Spinal cord (tissue), 10 donors: ENCODE measurements around the gene KCNQ1. TPM values are rescaled to one million over a fixed set of nuclear protein-coding genes. Genes with fewer than 3 reads are reported as not detected.

Source experiments
- DNase-seq, 6 donors: peaks; one replicate each; pipeline versions ENCODE4 v3.0.0 to v3.0.0-alpha.2; 2013 to 2015; ENCODE audit warnings: low spot score in 6 of 6, low read depth in 4 of 6
- H3K27ac ChIP-seq: one replicate; pipeline ENCODE4 v1.5.1; 2013; ENCODE audit warnings: low read depth, low read length, control low read depth
- H3K27me3 ChIP-seq: one replicate; pipeline ENCODE4 v1.6.1; 2013; ENCODE audit warnings: low read length; ENCODE audit not compliant: control insufficient read depth, insufficient read depth
- H3K36me3 ChIP-seq: one replicate; pipeline ENCODE4 v1.6.1; 2013; ENCODE audit warnings: low read length; ENCODE audit not compliant: control insufficient read depth, insufficient read depth
- H3K4me1 ChIP-seq: one replicate; pipeline ENCODE4 v1.6.1; 2013; ENCODE audit warnings: low read length; ENCODE audit not compliant: control insufficient read depth, insufficient read depth
- H3K4me3 ChIP-seq: one replicate; pipeline ENCODE4 v1.5.1; 2013; ENCODE audit warnings: low read depth, low read length, control low read depth
- H3K9me3 ChIP-seq: one replicate; pipeline ENCODE4 v1.6.1; 2013; ENCODE audit warnings: low read length; ENCODE audit not compliant: control insufficient read depth, insufficient read depth
- WGBS: methylation state at CpG from one replicate; pipeline ENCODE4 v1.1.5; 2013; ENCODE audit warnings: missing lambda C conversion rate; ENCODE audit not compliant: insufficient coverage; 5-methylcytosine and 5-hydroxymethylcytosine counted together
- polyA plus RNA-seq, 2 donors: library from polyadenylated mRNA; unstranded; fragments of 120-200 nt; gene quantifications; one replicate each; pipeline ENCODE4 v1.2.1, GENCODE V29; 2013; ENCODE audit not compliant: insufficient read length in 2 of 2
- total RNA-seq, 2 donors: library from RNA; depleted of rRNA in 1 of 2; stranded (reverse); fragments of 120-200 nt in 1 of 2; fragments of >200 nt in 1 of 2; gene quantifications; one replicate each; pipeline versions ENCODE4 v1.2.3 to v1.2.4, GENCODE V29; 2013 to 2014
- donor health status: healthy.

Gene KCNQ1
- total and polyA plus RNA-seq, 4 donors = 0.83 to 3.1 (median 2.1) TPM

DNA sequence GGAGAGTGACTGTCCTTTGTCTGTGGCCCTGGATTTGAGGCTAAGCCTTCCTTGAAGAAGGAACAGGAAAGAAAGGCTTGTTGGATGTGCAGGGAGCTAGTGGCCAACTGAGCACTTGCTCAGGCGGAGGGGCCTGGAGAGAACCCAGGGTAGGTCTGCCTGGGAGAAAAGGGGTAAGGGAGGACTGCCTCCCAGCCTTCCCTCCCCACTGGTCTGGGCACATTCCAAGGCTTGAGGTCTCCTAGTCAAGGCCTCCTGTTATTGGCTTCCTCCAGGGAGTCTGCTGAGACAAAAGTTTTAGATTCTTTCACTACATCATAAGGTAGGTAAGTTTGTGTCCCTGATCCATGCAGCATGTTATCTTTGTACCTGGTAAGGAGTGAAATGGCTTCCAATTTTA, 239.8 kb downstream of the KCNQ1 start:
- no peak for DNase-seq
- no peak overlapping the region for H3K27ac ChIP-seq
- peaks cover 27% of the 10 kb centered on the region for H3K4me1 ChIP-seq
- no peaks in the 10 kb centered on the region for H3K9me3 ChIP-seq
- H3K4me3 ChIP-seq = no peak overlapping the region
- peaks cover 16% of the 10 kb centered on the region for H3K36me3 ChIP-seq
- H3K27me3 ChIP-seq = peaks cover 2% of the 10 kb centered on the region
- no CpG with 5 or more reads among the region's 1 CpG for WGBS

DNA sequence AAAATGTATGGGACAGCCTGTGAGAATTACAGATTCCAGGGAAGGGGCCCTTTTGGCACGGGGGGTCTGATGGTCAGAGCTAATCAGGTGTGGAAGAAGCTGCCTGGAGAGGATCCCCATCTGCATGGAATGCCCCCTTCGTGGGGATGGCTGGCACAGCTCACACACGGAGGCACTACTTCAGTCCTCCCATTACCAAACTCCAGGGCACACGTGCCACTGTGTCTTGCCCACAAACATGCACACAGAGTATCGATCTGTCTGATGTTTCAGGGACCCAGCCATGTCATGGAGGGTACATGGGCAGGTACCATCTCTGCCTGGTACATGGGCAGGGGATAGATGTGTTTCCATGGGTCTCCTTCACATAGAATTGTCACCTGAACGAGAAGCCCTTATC, 240.2 kb downstream of the KCNQ1 start:
- H3K9me3 ChIP-seq = no peaks in the 10 kb centered on the region
- H3K4me3 ChIP-seq = no peak overlapping the region
- WGBS = 88% methylated on average over 4 of the region's 6 CpGs
- H3K4me1 ChIP-seq = peaks cover 32% of the 10 kb centered on the region
- H3K36me3 ChIP-seq = peaks cover 19% of the 10 kb centered on the region
- no peak overlapping the region for H3K27ac ChIP-seq
- peaks cover 2% of the 10 kb centered on the region for H3K27me3 ChIP-seq
- DNase-seq = no peak

- no peak overlapping the region for H3K27ac ChIP-seq
- peaks cover 19% of the 10 kb centered on the region for H3K36me3 ChIP-seq
- DNase-seq = no peak
- H3K4me3 ChIP-seq = no peak overlapping the region
- peaks cover 2% of the 10 kb centered on the region for H3K27me3 ChIP-seq
- WGBS = 91% methylated on average over 11 of the region's 13 CpGs
- H3K9me3 ChIP-seq = no peaks in the 10 kb centered on the region
- H3K4me1 ChIP-seq = peaks cover 38% of the 10 kb centered on the region
These were observed 241.0 kb downstream of the KCNQ1 start for GRCh38 chr11:2685566-2686359.

GRCh38 chr11:2686360-2687222, 241.8 kb downstream of the KCNQ1 start:
- no peak overlapping the region for H3K4me3 ChIP-seq
- peaks cover 19% of the 10 kb centered on the region for H3K36me3 ChIP-seq
- H3K27me3 ChIP-seq = peaks cover 2% of the 10 kb centered on the region
- 90% methylated on average over 7 of the region's 7 CpGs for WGBS
- H3K9me3 ChIP-seq = no peaks in the 10 kb centered on the region
- no peak for DNase-seq
- peaks cover 46% of the 10 kb centered on the region for H3K4me1 ChIP-seq
- no peak overlapping the region for H3K27ac ChIP-seq

DNA sequence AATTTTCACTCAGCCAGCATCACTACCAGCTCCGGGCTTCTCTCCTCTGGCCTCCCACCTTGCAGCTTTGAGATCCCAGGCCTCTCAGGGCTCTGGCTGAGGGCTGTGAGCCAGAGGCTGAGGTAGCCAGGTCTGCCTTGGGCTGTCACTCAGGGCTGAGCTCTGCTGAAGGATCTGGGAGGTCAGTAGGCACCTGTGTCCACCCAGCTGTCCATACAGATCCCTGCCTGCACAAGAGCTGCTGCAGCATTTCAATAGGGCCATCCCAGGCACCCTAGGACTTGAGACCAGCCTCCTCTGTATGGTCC, 242.4 kb downstream of the KCNQ1 start:
- peaks cover 2% of the 10 kb centered on the region for H3K27me3 ChIP-seq
- no peaks in the 10 kb centered on the region for H3K9me3 ChIP-seq
- H3K4me1 ChIP-seq = peaks cover 51% of the 10 kb centered on the region
- H3K4me3 ChIP-seq = no peak overlapping the region
- H3K36me3 ChIP-seq = peaks cover 19% of the 10 kb centered on the region
- H3K27ac ChIP-seq = no peak overlapping the region
- WGBS = 100% methylated on average over 1 of the region's 1 CpG
- no peak for DNase-seq

DNA sequence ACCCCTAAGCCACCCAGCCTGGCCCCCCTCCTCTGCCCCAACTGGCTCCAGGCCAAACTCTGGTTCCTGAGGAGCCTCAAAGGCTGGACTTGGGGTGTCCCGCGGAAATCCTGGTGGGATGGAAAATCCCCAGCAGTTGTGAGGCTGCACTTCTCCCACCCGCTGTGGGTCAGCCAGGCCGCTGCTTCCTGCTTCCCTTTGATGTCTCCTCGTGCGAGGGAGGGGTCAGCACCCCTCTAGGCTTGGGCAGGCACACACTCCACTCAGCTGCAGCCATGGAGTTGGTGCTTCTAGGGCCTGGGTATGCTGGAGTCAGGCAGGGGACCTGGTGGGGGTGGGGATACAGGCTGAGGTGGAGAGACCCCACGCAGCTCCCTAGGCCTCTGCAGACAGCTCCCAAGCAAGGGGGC, 243.0 kb downstream of the KCNQ1 start:
- Histone ChIP-seq H3K4me1 (peaks cover 53% of the 10 kb centered on the region), H3K9me3 (no peaks in the 10 kb centered on the region), H3K36me3 (peaks cover 19% of the 10 kb centered on the region), H3K4me3 (no peak overlapping the region), H3K27me3 (peaks cover 2% of the 10 kb centered on the region), H3K27ac (peak overlapping the region; percentile 30)
- peak in 1 of 6 donors; percentile 37 for DNase-seq
- 45% methylated on average over 6 of the region's 7 CpGs for WGBS

DNA sequence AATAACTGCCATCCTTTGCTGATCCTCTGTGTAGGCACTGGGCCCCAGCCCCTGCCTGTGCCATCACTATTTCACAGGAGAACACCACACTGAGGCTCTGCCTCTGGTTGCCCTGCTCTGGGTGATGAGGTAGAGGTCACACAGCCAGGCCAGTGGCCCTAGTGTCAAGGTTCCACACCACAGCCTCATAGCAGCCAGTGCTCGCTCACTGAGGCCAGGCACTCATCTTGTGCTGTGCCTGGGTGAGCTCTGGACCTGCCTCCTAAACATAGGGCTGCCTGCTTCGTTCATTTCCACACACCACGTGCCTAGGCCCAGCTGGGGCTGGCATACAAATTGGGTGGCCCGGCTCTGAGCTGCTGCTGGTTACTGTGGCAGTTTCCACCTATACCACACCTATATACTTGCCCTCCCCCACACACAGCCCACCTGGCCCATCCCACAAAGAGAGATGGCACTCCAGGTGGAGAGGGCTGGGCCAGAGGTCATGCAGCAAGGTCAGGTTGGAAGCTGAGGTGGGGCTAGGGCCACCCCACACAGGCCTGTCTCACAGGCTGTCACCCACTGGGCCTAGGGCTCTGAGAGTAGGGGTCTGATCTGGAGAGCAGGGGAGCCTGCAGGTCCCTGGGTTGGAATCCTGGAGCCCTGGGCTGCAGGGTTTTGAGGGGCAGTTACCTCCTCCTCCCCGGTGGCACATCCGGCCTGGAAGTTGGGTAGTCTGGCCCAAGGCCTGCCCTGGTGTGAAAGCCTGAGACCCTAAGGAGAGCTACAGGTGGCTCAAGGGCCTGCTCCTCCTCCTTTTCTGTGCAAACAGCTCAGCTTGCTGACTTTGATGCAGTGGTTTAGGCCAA, 243.8 kb downstream of the KCNQ1 start:
- no peak for DNase-seq
- WGBS = 87% methylated on average over 6 of the region's 6 CpGs
- H3K4me1 ChIP-seq = peaks cover 61% of the 10 kb centered on the region
- no peaks in the 10 kb centered on the region for H3K9me3 ChIP-seq
- H3K27ac ChIP-seq = no peak overlapping the region
- no peak overlapping the region for H3K4me3 ChIP-seq
- H3K36me3 ChIP-seq = peaks cover 21% of the 10 kb centered on the region
- peaks cover 2% of the 10 kb centered on the region for H3K27me3 ChIP-seq

DNA sequence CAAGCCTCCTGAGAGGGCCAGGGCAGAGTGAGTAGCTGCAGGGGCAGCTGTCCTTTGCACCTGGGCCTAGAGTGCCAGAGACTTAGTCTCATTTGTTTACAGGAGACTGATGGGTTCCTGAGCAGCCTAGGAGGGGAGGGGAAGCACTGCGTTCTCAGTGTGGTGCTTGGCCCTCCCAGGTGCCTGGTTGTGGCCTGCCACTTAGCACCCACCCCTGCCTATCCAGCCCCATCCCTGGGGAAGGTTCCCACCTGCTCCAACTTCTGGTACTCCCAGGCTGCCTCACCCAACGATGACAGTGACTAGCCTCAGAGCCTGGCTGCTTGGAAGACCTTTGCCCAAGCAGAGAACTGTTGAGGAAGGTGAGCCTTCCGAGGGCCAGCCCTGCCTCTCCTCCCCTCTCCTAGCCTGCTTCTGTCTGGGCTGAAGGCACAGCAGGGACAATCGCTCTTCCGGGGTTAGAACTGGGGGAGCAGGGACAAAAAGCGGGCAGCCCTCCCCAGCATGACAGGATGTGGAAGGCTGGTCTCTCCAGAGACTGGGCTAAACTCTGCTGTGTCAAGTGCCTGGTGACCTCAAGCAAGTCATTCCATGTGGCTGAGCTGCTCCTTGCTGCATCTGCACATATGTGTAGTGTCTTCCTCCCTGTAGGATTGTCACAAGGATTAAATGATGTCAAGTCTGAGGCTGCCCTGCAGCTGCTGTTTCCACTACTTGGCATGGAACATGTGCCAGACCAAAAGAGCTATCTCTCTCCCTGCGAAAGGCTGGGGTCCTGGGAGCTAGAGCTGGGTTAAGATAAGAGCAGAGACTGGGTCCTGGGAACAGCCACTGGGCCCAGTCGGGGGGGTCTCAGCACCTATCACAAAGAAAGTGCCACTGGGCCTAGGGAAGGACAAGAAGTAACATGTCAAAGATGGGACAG, 245.1 kb downstream of the KCNQ1 start:
- Histone ChIP-seq H3K36me3 (peaks cover 22% of the 10 kb centered on the region), H3K4me1 (peaks cover 67% of the 10 kb centered on the region), H3K9me3 (no peaks in the 10 kb centered on the region), H3K4me3 (no peak overlapping the region), H3K27me3 (peaks cover 2% of the 10 kb centered on the region), H3K27ac (no peak overlapping the region)
- 82% methylated on average over 6 of the region's 8 CpGs for WGBS
- no peak for DNase-seq
